Measurements from ENCODE around the gene FAM118B.

FAM118B gene

GRCh38 chr11:126257144-126257543 lies 45.6 kb downstream of the FAM118B start:
- Histone ChIP-seq H3K36me3 (ENCODE audit: insufficient read depth, low read length) (peaks cover 52% of the 10 kb centered on the region; the same call in 1 of the 2 replicates), H4K20me1 (ENCODE audit: insufficient read depth, low read length, poor library complexity, severe bottlenecking) (no peaks in the 10 kb centered on the region), H2AFZ (ENCODE audit: low read length) (no peak overlapping the region), H3K9me3 (ENCODE audit: insufficient read depth, low read depth, low read length) (no peaks in the 10 kb centered on the region), H3K27me3 (ENCODE audit: insufficient read depth, low read length, poor library complexity, severe bottlenecking) (no peaks in the 10 kb centered on the region), H3K4me1 (ENCODE audit: insufficient read depth, low read length, poor library complexity, severe bottlenecking) (no peaks in the 10 kb centered on the region), H3K4me2 (ENCODE audit: low read depth, low read length, poor library complexity, severe bottlenecking) (no peak overlapping the region), H3K9ac (ENCODE audit: low read depth, low read length, poor library complexity, severe bottlenecking) (no peak overlapping the region), H3K4me3 (ENCODE audit: low read length, poor library complexity, severe bottlenecking) (no peak overlapping the region), H3K79me2 (ENCODE audit: insufficient read depth, low read length) (no peaks in the 10 kb centered on the region), H3K9me2 (replicated peaks; ENCODE audit: low read depth, low read length) (no peaks in the 10 kb centered on the region), H3F3A (ENCODE audit: low read depth) (no peaks in the 10 kb centered on the region)
- TF ChIP-seq CTCF (conservative IDR thresholded peaks at IDR 0.05; ENCODE audit: low read length) (no peak), EZH2phosphoT487 (IDR thresholded peaks at IDR 0.05; ENCODE audit: borderline replicate concordance) (no peak)

GRCh38 chr11:126257764-126258163 lies 46.2 kb downstream of the FAM118B start:
- no peaks in the 10 kb centered on the region for H3K27me3 ChIP-seq (ENCODE audit: insufficient read depth, low read length, poor library complexity, severe bottlenecking)
- TF ChIP-seq EZH2phosphoT487 (IDR thresholded peaks at IDR 0.05; ENCODE audit: borderline replicate concordance) (no peak), CTCF (conservative IDR thresholded peaks at IDR 0.05; ENCODE audit: low read length) (no peak)
- H3K4me1 ChIP-seq (ENCODE audit: insufficient read depth, low read length, poor library complexity, severe bottlenecking) = no peaks in the 10 kb centered on the region
- H3K4me2 ChIP-seq (ENCODE audit: low read depth, low read length, poor library complexity, severe bottlenecking) = no peak overlapping the region
- no peaks in the 10 kb centered on the region for H3K9me3 ChIP-seq (ENCODE audit: insufficient read depth, low read depth, low read length)
- no peaks in the 10 kb centered on the region for H4K20me1 ChIP-seq (ENCODE audit: insufficient read depth, low read length, poor library complexity, severe bottlenecking)
- H3K4me3 ChIP-seq (ENCODE audit: low read length, poor library complexity, severe bottlenecking) = no peak overlapping the region
- no peaks in the 10 kb centered on the region for H3F3A ChIP-seq (ENCODE audit: low read depth)
- H3K79me2 ChIP-seq (ENCODE audit: insufficient read depth, low read length) = no peaks in the 10 kb centered on the region
- peaks cover 53% of the 10 kb centered on the region; the same call in 1 of the 2 replicates for H3K36me3 ChIP-seq (ENCODE audit: insufficient read depth, low read length)
- no peaks in the 10 kb centered on the region for H3K9me2 ChIP-seq (replicated peaks; ENCODE audit: low read depth, low read length)
- no peak overlapping the region for H2AFZ ChIP-seq (ENCODE audit: low read length)
- no peak overlapping the region for H3K9ac ChIP-seq (ENCODE audit: low read depth, low read length, poor library complexity, severe bottlenecking)

GRCh38 chr11:126262216-126262615 lies 50.6 kb downstream of the FAM118B start:
- Histone ChIP-seq H3K9me3 (ENCODE audit: insufficient read depth, low read depth, low read length) (no peaks in the 10 kb centered on the region), H3K4me3 (ENCODE audit: low read length, poor library complexity, severe bottlenecking) (no peak overlapping the region), H2AFZ (ENCODE audit: low read length) (no peak overlapping the region), H3K27me3 (ENCODE audit: insufficient read depth, low read length, poor library complexity, severe bottlenecking) (no peaks in the 10 kb centered on the region), H3K9ac (ENCODE audit: low read depth, low read length, poor library complexity, severe bottlenecking) (no peak overlapping the region), H3K9me2 (replicated peaks; ENCODE audit: low read depth, low read length) (no peaks in the 10 kb centered on the region), H3K4me2 (ENCODE audit: low read depth, low read length, poor library complexity, severe bottlenecking) (no peak overlapping the region), H3K4me1 (ENCODE audit: insufficient read depth, low read length, poor library complexity, severe bottlenecking) (peaks cover 8% of the 10 kb centered on the region), H3F3A (ENCODE audit: low read depth) (no peaks in the 10 kb centered on the region), H4K20me1 (ENCODE audit: insufficient read depth, low read length, poor library complexity, severe bottlenecking) (peaks cover 3% of the 10 kb centered on the region), H3K36me3 (ENCODE audit: insufficient read depth, low read length) (peaks cover 63% of the 10 kb centered on the region; the same call in 1 of the 2 replicates), H3K79me2 (ENCODE audit: insufficient read depth, low read length) (peaks cover 24% of the 10 kb centered on the region)
- TF ChIP-seq EZH2phosphoT487 (IDR thresholded peaks at IDR 0.05; ENCODE audit: borderline replicate concordance) (no peak), CTCF (conservative IDR thresholded peaks at IDR 0.05; ENCODE audit: low read length) (no peak)

All from Loucy (cell line).